Mesenchymal stem cell (in vitro differentiated cells and primary cell): ENCODE data around the gene CAPN5.

Experiments used
- DNase-seq: peaks from one replicate; pipeline ENCODE4 v3.0.0-alpha.2; 2013
- H2AFZ ChIP-seq: one replicate; pipeline ENCODE4 v1.6.1; 2013; ENCODE audit warnings: low read depth, mild to moderate bottlenecking, control low read depth, inconsistent platforms, low read length, moderate library complexity
- H2AK5ac ChIP-seq: 2 replicates; pipeline ENCODE4 v1.6.1; 2013; ENCODE audit warnings: low read length, moderate library complexity, mild to moderate bottlenecking, inconsistent platforms; ENCODE audit not compliant: severe bottlenecking
- H2BK120ac ChIP-seq: one replicate; pipeline ENCODE4 v1.6.1; 2013; ENCODE audit warnings: low read depth, mild to moderate bottlenecking, inconsistent platforms, low read length, moderate library complexity
- H2BK12ac ChIP-seq, 2 experiments: one replicate each; pipeline ENCODE4 v1.6.1; 2013; ENCODE audit warnings: inconsistent platforms in 2 of 2, low read length in 2 of 2, mild to moderate bottlenecking in 2 of 2, moderate library complexity in 2 of 2, control low read depth in 1 of 2
- H2BK15ac ChIP-seq: one replicate; pipeline ENCODE4 v1.6.1; 2013; ENCODE audit warnings: mild to moderate bottlenecking, low read depth, inconsistent platforms; ENCODE audit not compliant: poor library complexity, severe bottlenecking
- H2BK5ac ChIP-seq: 2 replicates; pipeline ENCODE4 v1.6.1; 2013; ENCODE audit warnings: low read depth, mild to moderate bottlenecking, low read length, control low read depth, inconsistent platforms; ENCODE audit not compliant: poor library complexity, severe bottlenecking
- H3K14ac ChIP-seq, 2 experiments: one replicate each; pipeline ENCODE4 v1.6.1; 2013; ENCODE audit warnings: inconsistent platforms in 2 of 2, low read length in 2 of 2, control low read depth in 1 of 2, mild to moderate bottlenecking in 1 of 2, moderate library complexity in 1 of 2
- H3K18ac ChIP-seq, 2 experiments: one replicate each; pipeline ENCODE4 v1.6.1; 2013; ENCODE audit warnings: inconsistent platforms in 2 of 2, low read length in 2 of 2, control low read depth in 1 of 2, low read depth in 1 of 2, mild to moderate bottlenecking in 1 of 2
- H3K23ac ChIP-seq, 2 experiments: one replicate each; pipeline ENCODE4 v1.6.1; 2013; ENCODE audit warnings: inconsistent platforms in 2 of 2, low read length in 2 of 2, mild to moderate bottlenecking in 2 of 2, moderate library complexity in 2 of 2, control low read depth in 1 of 2
- H3K27ac ChIP-seq: 2 replicates; pipeline ENCODE4 v1.5.1; 2013; ENCODE audit warnings: mild to moderate bottlenecking, moderate library complexity, low read length, control low read depth, inconsistent platforms; ENCODE audit not compliant: poor library complexity, severe bottlenecking
- H3K27me3 ChIP-seq, 2 experiments: 2 replicates each; pipeline versions ENCODE4 v1.6.1 to v1.7.0; 2013; ENCODE audit warnings: low read length in 2 of 2, mild to moderate bottlenecking in 2 of 2, moderate library complexity in 2 of 2, control low read depth in 1 of 2, inconsistent platforms in 1 of 2; ENCODE audit not compliant: control insufficient read depth in 1 of 2, insufficient read depth in 1 of 2
- H3K36me3 ChIP-seq, 2 experiments: 2 replicates each; pipeline versions ENCODE4 v1.6.1 to v1.7.0; 2013; ENCODE audit warnings: low read length in 2 of 2, control low read depth in 1 of 2, inconsistent platforms in 1 of 2, low read depth in 1 of 2, mild to moderate bottlenecking in 1 of 2; ENCODE audit not compliant: insufficient read depth in 2 of 2, control insufficient read depth in 1 of 2
- H3K4ac ChIP-seq, 2 experiments: one replicate each; pipeline ENCODE4 v1.6.1; 2013; ENCODE audit warnings: inconsistent platforms in 2 of 2, low read length in 2 of 2, mild to moderate bottlenecking in 2 of 2, moderate library complexity in 2 of 2, control low read depth in 1 of 2, low read depth in 1 of 2
- H3K4me1 ChIP-seq: 2 replicates; pipeline ENCODE4 v1.6.1; 2013; ENCODE audit warnings: low read depth, low read length, control low read depth; ENCODE audit not compliant: control insufficient read depth, insufficient read depth
- H3K4me2 ChIP-seq: 2 replicates; pipeline ENCODE4 v1.6.1; 2013; ENCODE audit warnings: low read length, mild to moderate bottlenecking, inconsistent platforms; ENCODE audit not compliant: poor library complexity, severe bottlenecking
- H3K4me3 ChIP-seq, 2 experiments: 2 replicates each; pipeline versions ENCODE4 v1.5.1 to v1.7.0; 2013; ENCODE audit warnings: low read length in 2 of 2, mild to moderate bottlenecking in 2 of 2, control low read depth in 1 of 2, low read depth in 1 of 2; ENCODE audit not compliant: insufficient read depth in 1 of 2
- H3K79me1 ChIP-seq: replicated peaks from 2 replicates; pipeline ENCODE4 v1.6.1; 2013; ENCODE audit warnings: mild to moderate bottlenecking, control low read depth, low read length, inconsistent platforms; ENCODE audit not compliant: poor library complexity, severe bottlenecking
- H3K9ac ChIP-seq: 2 replicates; pipeline ENCODE4 v1.7.0; 2013; ENCODE audit warnings: mild to moderate bottlenecking, low read length, moderate library complexity
- H3K9me3 ChIP-seq: 2 replicates; pipeline ENCODE4 v1.7.0; 2013; ENCODE audit warnings: mild to moderate bottlenecking, low read length; ENCODE audit not compliant: control insufficient read depth
- H4K8ac ChIP-seq: one replicate; pipeline ENCODE4 v1.6.1; 2013; ENCODE audit warnings: inconsistent platforms, mild to moderate bottlenecking, low read length, moderate library complexity
- H4K91ac ChIP-seq: one replicate; pipeline ENCODE4 v1.6.1; 2013; ENCODE audit warnings: mild to moderate bottlenecking, low read length, inconsistent platforms
- WGBS: methylation state at CpG from one replicate; pipeline ENCODE4 v1.1.7; 2013; ENCODE audit warnings: mixed read lengths; 5-methylcytosine and 5-hydroxymethylcytosine counted together

CAPN5 gene

GRCh38 chr11:77129842-77130756 lies 63.3 kb downstream of the CAPN5 start:
- Histone ChIP-seq H3K27ac (no peak overlapping the region), H3K79me1 (no peaks in the 10 kb centered on the region), H3K9ac (no peak overlapping the region), H4K8ac (no peak overlapping the region), H2AK5ac (no peak overlapping the region), H3K4ac (no peak overlapping the region), H3K4me3 (no peak overlapping the region), H3K4me1 (peaks cover 27% of the 10 kb centered on the region), H3K36me3 (peaks cover 0 to 3% of the 10 kb centered on the region in 2 experiments), H3K18ac (no peak overlapping the region), H2BK5ac (no peak overlapping the region), H3K27me3 (no peaks in the 10 kb centered on the region), H2BK15ac (no peak overlapping the region), H4K91ac (peak overlapping the region; percentile 15), H2BK120ac (no peak overlapping the region), H2BK12ac (no peak overlapping the region), H3K14ac (no peak overlapping the region), H2AFZ (no peak overlapping the region), H3K9me3 (no peaks in the 10 kb centered on the region), H3K23ac (no peak overlapping the region), H3K4me2 (no peak overlapping the region)
- DNase-seq: no peak
- WGBS: 84% methylated on average over 11 of the region's 11 CpGs

- Histone ChIP-seq H3K18ac (no peak overlapping the region), H3K27ac (no peak overlapping the region), H2BK5ac (no peak overlapping the region), H3K79me1 (no peaks in the 10 kb centered on the region), H3K9ac (no peak overlapping the region), H3K36me3 (no peaks in the 10 kb centered on the region), H2BK120ac (no peak overlapping the region), H4K8ac (no peak overlapping the region), H2BK15ac (no peak overlapping the region), H2BK12ac (no peak overlapping the region), H3K4me1 (peaks cover 27% of the 10 kb centered on the region), H4K91ac (no peak overlapping the region), H3K9me3 (no peaks in the 10 kb centered on the region), H3K27me3 (no peaks in the 10 kb centered on the region), H2AK5ac (no peak overlapping the region), H3K4me3 (no peak overlapping the region), H3K14ac (no peak overlapping the region), H3K23ac (no peak overlapping the region), H3K4ac (no peak overlapping the region), H2AFZ (no peak overlapping the region), H3K4me2 (no peak overlapping the region)
- 85% methylated on average over 8 of the region's 9 CpGs for WGBS
- no peak for DNase-seq
These were observed 64.2 kb downstream of the CAPN5 start for GRCh38 chr11:77130763-77131513.

- WGBS: 85% methylated on average over 6 of the region's 6 CpGs
- H3K4ac ChIP-seq: no peak overlapping the region
These were observed 64.8 kb downstream of the CAPN5 start for GRCh38 chr11:77131560-77131959.

GRCh38 chr11:77135069-77135468 lies 68.3 kb downstream of the CAPN5 start:
- no peak overlapping the region for H2BK5ac ChIP-seq
- H3K4me3 ChIP-seq: no peak overlapping the region
- no peak overlapping the region for H3K23ac ChIP-seq
- no peak for DNase-seq
- no peak overlapping the region for H3K9ac ChIP-seq
- H3K27me3 ChIP-seq: peaks cover 0 to 3% of the 10 kb centered on the region in 2 experiments
- no peak overlapping the region for H2BK12ac ChIP-seq
- no peaks in the 10 kb centered on the region for H3K9me3 ChIP-seq
- no peak overlapping the region for H3K27ac ChIP-seq
- no peak overlapping the region for H2AFZ ChIP-seq
- no CpG with 5 or more reads among the region's 2 CpGs for WGBS
- no peaks in the 10 kb centered on the region for H3K36me3 ChIP-seq
- no peak overlapping the region for H2BK15ac ChIP-seq
- peaks cover 10% of the 10 kb centered on the region for H3K4me1 ChIP-seq
- H4K8ac ChIP-seq: no peak overlapping the region
- H3K4ac ChIP-seq: no peak overlapping the region
- H4K91ac ChIP-seq: no peak overlapping the region
- no peak overlapping the region for H2BK120ac ChIP-seq
- no peak overlapping the region for H3K18ac ChIP-seq
- H3K79me1 ChIP-seq: no peaks in the 10 kb centered on the region
- H3K4me2 ChIP-seq: no peak overlapping the region
- no peak overlapping the region for H2AK5ac ChIP-seq
- no peak overlapping the region for H3K14ac ChIP-seq

More at GRCh38 chr11:77131560-77131959, 64.8 kb downstream of the CAPN5 start:
- H3K4me2 ChIP-seq: no peak overlapping the region
- H2AFZ ChIP-seq: no peak overlapping the region
- H3K23ac ChIP-seq: no peak overlapping the region
- no peaks in the 10 kb centered on the region for H3K9me3 ChIP-seq
- H2BK120ac ChIP-seq: no peak overlapping the region
- H3K36me3 ChIP-seq: no peaks in the 10 kb centered on the region
- H3K4me1 ChIP-seq: peaks cover 27% of the 10 kb centered on the region
- no peak for DNase-seq
- H2BK15ac ChIP-seq: no peak overlapping the region
- no peak overlapping the region for H3K18ac ChIP-seq
- H2BK5ac ChIP-seq: no peak overlapping the region
- no peak overlapping the region for H3K4me3 ChIP-seq
- no peak overlapping the region for H4K8ac ChIP-seq
- no peak overlapping the region for H3K9ac ChIP-seq
- no peak overlapping the region for H3K14ac ChIP-seq
- H3K27me3 ChIP-seq: no peaks in the 10 kb centered on the region
- H4K91ac ChIP-seq: no peak overlapping the region
- no peak overlapping the region for H2AK5ac ChIP-seq
- no peaks in the 10 kb centered on the region for H3K79me1 ChIP-seq
- H2BK12ac ChIP-seq: no peak overlapping the region
- H3K27ac ChIP-seq: no peak overlapping the region
